ENCODE results near the gene PIERCE2.

PIERCE2 gene

DNA sequence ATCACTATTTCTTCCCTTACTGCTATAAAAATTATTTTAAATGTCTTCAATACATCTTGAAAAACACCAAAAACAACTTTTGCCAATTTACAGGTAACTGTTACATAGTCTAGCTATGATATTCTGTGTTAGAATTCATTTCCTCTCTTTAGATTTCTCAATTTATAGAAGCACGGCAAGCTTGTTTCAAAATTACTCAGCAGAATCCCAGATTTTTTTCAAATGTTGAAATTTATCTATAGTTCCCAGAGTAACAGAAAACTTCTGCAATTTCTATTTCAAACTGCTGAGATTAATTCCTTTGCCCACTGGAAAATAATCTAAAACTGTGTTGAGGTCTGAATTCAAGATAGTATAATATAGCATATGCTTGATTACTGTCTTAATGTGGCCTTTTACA is 41.3 kb upstream of the PIERCE2 start:
- TF ChIP-seq SIN3A (IDR thresholded peaks at IDR 0.05; ENCODE audit: borderline replicate concordance, insufficient read depth, low read length), result no peak
- no peak for TF ChIP-seq FOXP2 (optimal IDR thresholded peaks at IDR 0.05; ENCODE audit: borderline replicate concordance, extremely low read depth, extremely low read length, insufficient read depth)
- TF ChIP-seq POLR2AphosphoS5 (IDR thresholded peaks at IDR 0.05; ENCODE audit: low read depth, low read length), result no peak
- TF ChIP-seq, protein P1, sequence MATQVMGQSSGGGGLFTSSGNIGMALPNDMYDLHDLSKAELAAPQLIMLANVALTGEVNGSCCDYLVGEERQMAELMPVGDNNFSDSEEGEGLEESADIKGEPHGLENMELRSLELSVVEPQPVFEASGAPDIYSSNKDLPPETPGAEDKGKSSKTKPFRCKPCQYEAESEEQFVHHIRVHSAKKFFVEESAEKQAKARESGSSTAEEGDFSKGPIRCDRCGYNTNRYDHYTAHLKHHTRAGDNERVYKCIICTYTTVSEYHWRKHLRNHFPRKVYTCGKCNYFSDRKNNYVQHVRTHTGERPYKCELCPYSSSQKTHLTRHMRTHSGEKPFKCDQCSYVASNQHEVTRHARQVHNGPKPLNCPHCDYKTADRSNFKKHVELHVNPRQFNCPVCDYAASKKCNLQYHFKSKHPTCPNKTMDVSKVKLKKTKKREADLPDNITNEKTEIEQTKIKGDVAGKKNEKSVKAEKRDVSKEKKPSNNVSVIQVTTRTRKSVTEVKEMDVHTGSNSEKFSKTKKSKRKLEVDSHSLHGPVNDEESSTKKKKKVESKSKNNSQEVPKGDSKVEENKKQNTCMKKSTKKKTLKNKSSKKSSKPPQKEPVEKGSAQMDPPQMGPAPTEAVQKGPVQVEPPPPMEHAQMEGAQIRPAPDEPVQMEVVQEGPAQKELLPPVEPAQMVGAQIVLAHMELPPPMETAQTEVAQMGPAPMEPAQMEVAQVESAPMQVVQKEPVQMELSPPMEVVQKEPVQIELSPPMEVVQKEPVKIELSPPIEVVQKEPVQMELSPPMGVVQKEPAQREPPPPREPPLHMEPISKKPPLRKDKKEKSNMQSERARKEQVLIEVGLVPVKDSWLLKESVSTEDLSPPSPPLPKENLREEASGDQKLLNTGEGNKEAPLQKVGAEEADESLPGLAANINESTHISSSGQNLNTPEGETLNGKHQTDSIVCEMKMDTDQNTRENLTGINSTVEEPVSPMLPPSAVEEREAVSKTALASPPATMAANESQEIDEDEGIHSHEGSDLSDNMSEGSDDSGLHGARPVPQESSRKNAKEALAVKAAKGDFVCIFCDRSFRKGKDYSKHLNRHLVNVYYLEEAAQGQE (IDR thresholded peaks at IDR 0.05; ENCODE audit: insufficient read depth in 1 of 2, low read depth in 2 of 2, low read length in 2 of 2), result no peak
- TF ChIP-seq TAF1 (IDR thresholded peaks at IDR 0.05; ENCODE audit: borderline replicate concordance, insufficient read depth, low read length), result no peak

- TF ChIP-seq FOXP2 (optimal IDR thresholded peaks at IDR 0.05; ENCODE audit: borderline replicate concordance, extremely low read depth, extremely low read length, insufficient read depth) (no peak), SIN3A (IDR thresholded peaks at IDR 0.05; ENCODE audit: borderline replicate concordance, insufficient read depth, low read length) (no peak), TAF1 (IDR thresholded peaks at IDR 0.05; ENCODE audit: borderline replicate concordance, insufficient read depth, low read length) (no peak), POLR2AphosphoS5 (IDR thresholded peaks at IDR 0.05; ENCODE audit: low read depth, low read length) (no peak)
- TF ChIP-seq, protein P1 (IDR thresholded peaks at IDR 0.05; ENCODE audit: insufficient read depth in 1 of 2, low read depth in 2 of 2, low read length in 2 of 2), result no peak
Observed at GRCh38 chr15:55372701-55373440, 35.4 kb upstream of the PIERCE2 start.

GRCh38 chr15:55379095-55379494 is 29.2 kb upstream of the PIERCE2 start:
- TF ChIP-seq POLR2AphosphoS5 (IDR thresholded peaks at IDR 0.05; ENCODE audit: low read depth, low read length), result no peak
- TF ChIP-seq, protein P1 (IDR thresholded peaks at IDR 0.05; ENCODE audit: insufficient read depth in 1 of 2, low read depth in 2 of 2, low read length in 2 of 2), result no peak
- TF ChIP-seq TAF1 (IDR thresholded peaks at IDR 0.05; ENCODE audit: borderline replicate concordance, insufficient read depth, low read length), result no peak
- TF ChIP-seq SIN3A (IDR thresholded peaks at IDR 0.05; ENCODE audit: borderline replicate concordance, insufficient read depth, low read length), result no peak
- TF ChIP-seq FOXP2 (optimal IDR thresholded peaks at IDR 0.05; ENCODE audit: borderline replicate concordance, extremely low read depth, extremely low read length, insufficient read depth), result no peak

- TF ChIP-seq, protein P1 (IDR thresholded peaks at IDR 0.05; ENCODE audit: insufficient read depth in 1 of 2, low read depth in 2 of 2, low read length in 2 of 2), result no peak
- no peak for TF ChIP-seq POLR2AphosphoS5 (IDR thresholded peaks at IDR 0.05; ENCODE audit: low read depth, low read length)
- no peak for TF ChIP-seq TAF1 (IDR thresholded peaks at IDR 0.05; ENCODE audit: borderline replicate concordance, insufficient read depth, low read length)
- TF ChIP-seq SIN3A (IDR thresholded peaks at IDR 0.05; ENCODE audit: borderline replicate concordance, insufficient read depth, low read length), result no peak
- no peak for TF ChIP-seq FOXP2 (optimal IDR thresholded peaks at IDR 0.05; ENCODE audit: borderline replicate concordance, extremely low read depth, extremely low read length, insufficient read depth)
Observed at GRCh38 chr15:55381595-55381994, 26.7 kb upstream of the PIERCE2 start.
